OCI-LY7 (cell line): Measurements from ENCODE around the gene GMPPA. TPM values are rescaled to one million over a fixed set of nuclear protein-coding genes. Genes with fewer than 3 reads are reported as not detected.

Experiments used
- BruUV-seq: library from RNA; stranded (reverse); fragments of 400-500 nt; replicated peaks from 2 replicates; lab custom pipeline; 2021; lab: Mats Ljungman, UMichigan
- CTCF ChIA-PET: fragments of 300-600 bp; sonication (Branson Sonifier 250); formaldehyde crosslinking; loops from one replicate; lab custom pipeline; 2022; ENCODE audit warnings: antibody characterized with exemption; ENCODE audit not compliant: unreplicated experiment; lab: Charles Lee
- POLR2A ChIA-PET: fragments of 300-600 bp; sonication (Branson Sonifier 250); formaldehyde crosslinking; loops from one replicate; lab custom pipeline; 2022; ENCODE audit warnings: antibody characterized with exemption; lab: Charles Lee
- DNase-seq: peaks from one replicate; pipeline ENCODE4 v3.0.0-alpha.2; 2015; ENCODE audit warnings: low spot score
- H2AFZ ChIP-seq: fragments of 200-600 bp; sonication (generic), shearing (Covaris generic); 2 replicates; pipeline ENCODE4 v1.6.1; 2014; ENCODE audit warnings: mild to moderate bottlenecking, antibody characterized with exemption, low read length, moderate library complexity
- H3K27ac ChIP-seq: fragments of 200-600 bp; sonication (generic); 2 replicates; pipeline ENCODE4 v1.5.1; 2014; ENCODE audit warnings: mixed run types, low read depth, mild to moderate bottlenecking, moderate library complexity, low read length, inconsistent platforms; ENCODE audit not compliant: poor library complexity, severe bottlenecking
- H3K36me3 ChIP-seq: fragments of 200-600 bp; sonication (generic); 2 replicates; pipeline ENCODE4 v1.6.1; 2014; ENCODE audit warnings: mild to moderate bottlenecking, antibody characterized with exemption, low read length, moderate library complexity, mixed read lengths; ENCODE audit not compliant: insufficient read depth
- H3K4me1 ChIP-seq: fragments of 200-600 bp; sonication (generic); 2 replicates; pipeline ENCODE4 v1.5.1; 2014; ENCODE audit warnings: mild to moderate bottlenecking, low read length; ENCODE audit not compliant: insufficient read depth, poor library complexity, severe bottlenecking
- H3K4me2 ChIP-seq: fragments of 200-600 bp; sonication (generic); 2 replicates; pipeline ENCODE4 v1.6.1; 2014; ENCODE audit warnings: mild to moderate bottlenecking, low read length
- H3K4me3 ChIP-seq: fragments of 200-600 bp; sonication (generic); 2 replicates; pipeline ENCODE4 v1.5.1; 2014; ENCODE audit warnings: mild to moderate bottlenecking, low read depth, low read length; ENCODE audit not compliant: poor library complexity, severe bottlenecking
- H3K79me2 ChIP-seq: fragments of 200-600 bp; sonication (generic); 2 replicates; pipeline ENCODE4 v1.6.1; 2016; ENCODE audit warnings: low read depth, mild to moderate bottlenecking, low read length, moderate library complexity, mixed read lengths; ENCODE audit not compliant: insufficient read depth
- H3K9me2 ChIP-seq: fragments of 200-600 bp; sonication (generic); 2 replicates; pipeline ENCODE4 v1.6.1; 2016; ENCODE audit warnings: mild to moderate bottlenecking, low read length, mixed read lengths; ENCODE audit not compliant: insufficient read depth
- H3K9me3 ChIP-seq: fragments of 200-600 bp; sonication (generic); 2 replicates; pipeline ENCODE4 v1.6.1; 2014; ENCODE audit warnings: mild to moderate bottlenecking, mixed run types, low read length, mixed read lengths
- H4K20me1 ChIP-seq: fragments of 200-600 bp; sonication (generic); 2 replicates; pipeline ENCODE4 v1.6.1; 2014; ENCODE audit warnings: mild to moderate bottlenecking, antibody characterized with exemption, low read length, moderate library complexity, mixed read lengths; ENCODE audit not compliant: insufficient read depth
- EZH2phosphoT487 ChIP-seq: fragments of 200-600 bp; sonication (generic); IDR thresholded peaks from 2 replicates; pipeline ENCODE4 v1.6.1; 2018; ENCODE audit warnings: low read depth, borderline replicate concordance, mild to moderate bottlenecking, mixed run types, antibody characterized with exemption, low read length, moderate library complexity, mixed read lengths
- intact Hi-C: fragments of 100-400 bp; cut with micrococcal nuclease; formaldehyde crosslinking; loops from one replicate; pipeline ENCODE4 v1.10.0; 2022; ENCODE audit not compliant: unreplicated experiment
- total RNA-seq, 2 experiments: library from RNA; depleted of rRNA in 1 of 2; stranded (reverse); fragments of >200 nt in 1 of 2; shearing (Covaris generic) in 1 of 2; gene quantifications; 2 replicates each; pipeline ENCODE4 v1.2.3, GENCODE V29; 2014 to 2022
- TF ChIP-seq, protein P1 (sequence below): fragments of 200-600 bp; sonication (generic); conservative IDR thresholded peaks from 2 replicates; pipeline ENCODE4 v1.5.1; 2014; ENCODE audit warnings: mild to moderate bottlenecking, antibody characterized with exemption, low read length, moderate library complexity, mixed read lengths

The GMPPA gene
- total RNA-seq, 2 experiments from 2014 or later: 28.4 to 46.4 TPM

DNA sequence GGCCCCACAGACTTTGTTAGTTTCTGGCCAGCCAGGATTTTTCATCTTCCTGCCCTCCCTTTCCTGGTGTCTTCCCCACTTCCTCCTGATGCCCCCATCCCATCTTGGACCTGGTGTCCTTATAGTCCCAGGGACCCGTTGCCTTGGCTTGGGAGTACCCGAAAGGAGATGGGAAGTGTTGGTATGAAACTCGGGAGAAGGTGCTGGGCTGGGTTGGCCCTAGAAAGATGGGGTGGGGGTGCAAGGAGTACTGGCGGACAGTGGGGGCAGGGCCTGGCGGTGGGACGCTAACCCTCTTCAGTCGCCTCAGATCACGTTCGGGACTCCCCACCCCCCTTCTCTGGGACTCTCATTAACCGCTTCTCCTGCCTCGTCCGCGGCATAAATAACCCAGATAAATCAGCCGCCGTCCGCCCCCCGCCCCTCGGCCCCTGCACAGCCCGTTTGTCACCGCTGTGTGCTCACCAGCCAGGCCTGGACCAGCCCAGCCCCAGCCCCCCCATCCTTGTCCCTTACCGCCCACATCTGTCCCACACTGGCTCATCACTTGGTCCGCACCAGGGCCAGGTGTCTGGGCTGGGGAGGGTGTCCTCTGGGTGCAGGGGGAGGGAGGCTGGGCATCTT, 11.9 kb downstream of the GMPPA start:
- intact Hi-C loops: no loop called here
- Histone ChIP-seq H3K9me3 (no peaks in the 10 kb centered on the region), H3K27ac (no peak overlapping the region), H3K4me2 (no peak overlapping the region), H3K79me2 (no peaks in the 10 kb centered on the region), H3K4me3 (no peak overlapping the region), H2AFZ (no peak overlapping the region), H4K20me1 (no peaks in the 10 kb centered on the region), H3K4me1 (peaks cover 10% of the 10 kb centered on the region), H3K36me3 (no peaks in the 10 kb centered on the region), H3K9me2 (no peaks in the 10 kb centered on the region)
- ChIA-PET CTCF (no interaction called here), POLR2A (interaction anchor here (0.7 kb wide), 1 partner anchor 1677 kb away, joined by 3 read pairs; no protein-coding TSS in a partner anchor)
- TF ChIP-seq EZH2phosphoT487: no peak
- TF ChIP-seq, protein P1, sequence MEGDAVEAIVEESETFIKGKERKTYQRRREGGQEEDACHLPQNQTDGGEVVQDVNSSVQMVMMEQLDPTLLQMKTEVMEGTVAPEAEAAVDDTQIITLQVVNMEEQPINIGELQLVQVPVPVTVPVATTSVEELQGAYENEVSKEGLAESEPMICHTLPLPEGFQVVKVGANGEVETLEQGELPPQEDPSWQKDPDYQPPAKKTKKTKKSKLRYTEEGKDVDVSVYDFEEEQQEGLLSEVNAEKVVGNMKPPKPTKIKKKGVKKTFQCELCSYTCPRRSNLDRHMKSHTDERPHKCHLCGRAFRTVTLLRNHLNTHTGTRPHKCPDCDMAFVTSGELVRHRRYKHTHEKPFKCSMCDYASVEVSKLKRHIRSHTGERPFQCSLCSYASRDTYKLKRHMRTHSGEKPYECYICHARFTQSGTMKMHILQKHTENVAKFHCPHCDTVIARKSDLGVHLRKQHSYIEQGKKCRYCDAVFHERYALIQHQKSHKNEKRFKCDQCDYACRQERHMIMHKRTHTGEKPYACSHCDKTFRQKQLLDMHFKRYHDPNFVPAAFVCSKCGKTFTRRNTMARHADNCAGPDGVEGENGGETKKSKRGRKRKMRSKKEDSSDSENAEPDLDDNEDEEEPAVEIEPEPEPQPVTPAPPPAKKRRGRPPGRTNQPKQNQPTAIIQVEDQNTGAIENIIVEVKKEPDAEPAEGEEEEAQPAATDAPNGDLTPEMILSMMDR: no peak
- no peak for DNase-seq
- no TSS peak for BruUV-seq

GRCh38 chr2:219511547-219512325, 13.0 kb downstream of the GMPPA start:
- BruUV-seq: no TSS peak
- Histone ChIP-seq H2AFZ (no peak overlapping the region), H3K4me3 (no peak overlapping the region), H3K4me1 (peaks cover 10% of the 10 kb centered on the region), H3K27ac (no peak overlapping the region), H4K20me1 (no peaks in the 10 kb centered on the region), H3K79me2 (no peaks in the 10 kb centered on the region), H3K36me3 (no peaks in the 10 kb centered on the region), H3K4me2 (no peak overlapping the region), H3K9me3 (no peaks in the 10 kb centered on the region), H3K9me2 (no peaks in the 10 kb centered on the region)
- CTCF ChIA-PET: interaction anchor here (0.6 kb wide), 3 partner anchors 13 to 114 kb away, joined by 3 to 4 read pairs (median 3); partner anchors contain the start of gene GMPPA
- TF ChIP-seq, protein P1: no peak
- no peak for TF ChIP-seq EZH2phosphoT487
- no peak for DNase-seq
- POLR2A ChIA-PET: interaction anchor here (0.5 to 0.6 kb wide), 3 partner anchors 23 to 1315 kb away, joined by 3 read pairs; no protein-coding TSS in a partner anchor
- intact Hi-C loops: no loop called here
